8988T (cell line): Measurements from ENCODE around the gene TTC21A.
A peak's percentile ranks its signal among the peaks of the same experiment; 100 is the strongest.
"Not testable (repeated sequence)": the region's sequence is repeated elsewhere in the genome, so short reads cannot be mapped to it uniquely, and the experiment has no call there.

ENCODE experiments used
- DNase-seq: peaks from one replicate; pipeline ENCODE4 v3.0.0; 2011

TTC21A gene

GRCh38 chr3:39107388-39108199 lies at the start of gene TTC21A, which contains the start of gene GORASP1:
Gene TTC21A (plus strand): TSS chr3:39107680. CDS start chr3:39107838, 158 bp downstream.
Gene GORASP1 (minus strand): TSS chr3:39107627. CDS start chr3:39107541, 86 bp downstream.
- DNase-seq: peak; percentile 96

- not testable (repeated sequence) for DNase-seq
Measured at GRCh38 chr3:39061228-39061627, 46.3 kb upstream of the TTC21A start.

GRCh38 chr3:39062180-39062579 lies 45.3 kb upstream of the TTC21A start:
- no peak for DNase-seq

GRCh38 chr3:39063143-39063542 lies 44.3 kb upstream of the TTC21A start:
- no peak for DNase-seq

GRCh38 chr3:39064646-39065045 lies 42.8 kb upstream of the TTC21A start:
- DNase-seq: no peak

- peak; percentile 22 for DNase-seq
Measured at GRCh38 chr3:39065197-39065596, 42.3 kb upstream of the TTC21A start.

- no peak for DNase-seq
Measured at GRCh38 chr3:39067286-39067685, 40.2 kb upstream of the TTC21A start.

- no peak for DNase-seq
Measured at GRCh38 chr3:39068556-39068955, 38.9 kb upstream of the TTC21A start.

GRCh38 chr3:39075910-39076309 lies 31.6 kb upstream of the TTC21A start:
- no peak for DNase-seq

- no peak for DNase-seq
Measured at GRCh38 chr3:39079530-39079929, 27.9 kb upstream of the TTC21A start.

GRCh38 chr3:39080026-39080425 lies 27.5 kb upstream of the TTC21A start:
- DNase-seq: no peak

- DNase-seq: no peak
Measured at GRCh38 chr3:39082666-39083313, 24.7 kb upstream of the TTC21A start.

GRCh38 chr3:39086144-39086543 lies 21.3 kb upstream of the TTC21A start:
- DNase-seq: no peak

GRCh38 chr3:39088456-39088855 lies 19.0 kb upstream of the TTC21A start:
- no peak for DNase-seq

- DNase-seq: no peak
Measured at GRCh38 chr3:39088889-39089288, 18.6 kb upstream of the TTC21A start.

- DNase-seq: no peak
Measured at GRCh38 chr3:39090922-39091321, 16.6 kb upstream of the TTC21A start.

- DNase-seq: no peak
Measured at GRCh38 chr3:39094851-39095677, 12.4 kb upstream of the TTC21A start.

- DNase-seq: no peak
Measured at GRCh38 chr3:39095778-39096177, 11.7 kb upstream of the TTC21A start.

- DNase-seq: no peak
Measured at GRCh38 chr3:39096775-39097174, 10.7 kb upstream of the TTC21A start.

GRCh38 chr3:39097716-39098472 lies 9.6 kb upstream of the TTC21A start:
- no peak for DNase-seq

- no peak for DNase-seq
Measured at GRCh38 chr3:39098473-39099000, 8.9 kb upstream of the TTC21A start.

GRCh38 chr3:39099242-39099641 lies 8.2 kb upstream of the TTC21A start:
- no peak for DNase-seq
